Measurements from ENCODE around the gene RUBCNL. TPM values are rescaled to one million over a fixed set of nuclear protein-coding genes. Genes with fewer than 3 reads are reported as not detected.
A peak's percentile ranks its signal among the peaks of the same experiment; 100 is the strongest.

RUBCNL gene
- total and polyA plus RNA-seq, 2 of the 4 experiments (the other 2 are of a cell fraction), result 0.03 TPM; not detected in 1

GRCh38 chr13:46369506-46370277 is 17.4 kb downstream of the RUBCNL start:
- Histone ChIP-seq H3K36me3 (ENCODE audit: control insufficient read depth, insufficient read depth, low read length) (no peaks in the 10 kb centered on the region), H3K79me1 (ENCODE audit: low read depth in 1 of 2, low read length in 2 of 2) (no peaks in the 10 kb centered on the region), H2AK9ac (replicated peaks; ENCODE audit: low read depth, low read length, poor library complexity) (no peak overlapping the region), H4K91ac (ENCODE audit: insufficient read depth, low read depth, low read length) (no peak overlapping the region; the same call in 1 of the 2 replicates), H2BK20ac (ENCODE audit: low read depth, low read length) (peak overlapping the region; percentile 53), H3K9me1 (ENCODE audit: insufficient read depth, low read length) (no peaks in the 10 kb centered on the region), H4K20me1 (ENCODE audit: insufficient read depth, low read length) (no peaks in the 10 kb centered on the region), H4K5ac (ENCODE audit: low read depth, low read length) (no peak overlapping the region), H3K23ac (ENCODE audit: low read depth, low read length) (no peak overlapping the region), H2BK15ac (ENCODE audit: low read depth, low read length) (no peak overlapping the region), H2AK5ac (ENCODE audit: low read depth, low read length) (no peak overlapping the region), H3K4me2 (ENCODE audit: low read depth, low read length) (no peak overlapping the region), H3K9ac (ENCODE audit: low read depth, low read length) (no peak overlapping the region), H3K4me1 (ENCODE audit: control insufficient read depth, insufficient read depth, low read length) (peaks cover 2% of the 10 kb centered on the region; the same call in 1 of the 2 replicates), H3K18ac (ENCODE audit: low read depth, low read length) (peak overlapping the region; percentile 42; the same call in 1 of the 2 replicates), H3K4me3 (ENCODE audit: insufficient read depth, low read depth, low read length) (no peak overlapping the region), H3K14ac (replicated peaks; ENCODE audit: low read depth, low read length) (no peak overlapping the region), H2BK120ac (ENCODE audit: low read depth, low read length) (no peak overlapping the region), H3K56ac (ENCODE audit: extremely low read depth, insufficient read depth, low read length) (no peak overlapping the region), H3K4ac (ENCODE audit: low read depth, low read length) (no peak overlapping the region), H3K9me3 (ENCODE audit: control insufficient read depth, insufficient read depth, low read length) (no peaks in the 10 kb centered on the region), H2AFZ (replicated peaks; ENCODE audit: low read length, poor library complexity) (no peak overlapping the region), H3K27me3 (ENCODE audit: control insufficient read depth, insufficient read depth, low read length) (peaks cover 3% of the 10 kb centered on the region), H2BK5ac (ENCODE audit: low read depth, low read length, poor library complexity, severe bottlenecking) (no peak overlapping the region), H4K8ac (ENCODE audit: low read depth in 2 of 2, low read length in 2 of 2) (no peak overlapping the region), H3K27ac (ENCODE audit: insufficient read depth, low read length) (peak overlapping the region; percentile 67; the same call in 1 of the 2 replicates)
- no TSS peak for BruUV-seq (replicated peaks)
- CTCF ChIA-PET, result no interaction called here
- dilution Hi-C loops (cut with HindIII; ENCODE audit: low sequenced_read_pairs, unreplicated experiment) (no loop called here), in situ Hi-C loops (cut with MboI; ENCODE audit: low sequenced_read_pairs) (no loop called here), intact Hi-C loops (cut with micrococcal nuclease) (no loop called here)
- POLR2A ChIA-PET (ENCODE audit: unreplicated experiment), result no interaction called here
- WGBS, 2 experiments (ENCODE audit: extremely low coverage in 2 of 2, insufficient read length in 1 of 2), result 8% methylated on average over 2 of the region's 4 CpGs; no CpG with 5 or more reads in 1 of the 2 experiments
- no peak for TF ChIP-seq CHD1 (IDR thresholded peaks at IDR 0.05; ENCODE audit: low read depth, low read length)
- no peak for TF ChIP-seq RAD21 (IDR thresholded peaks at IDR 0.05; ENCODE audit: low read length)
- TF ChIP-seq USF2 (IDR thresholded peaks at IDR 0.05; ENCODE audit: low read depth, low read length), result 0 out of 2 replicates have a peak, but pooled peaks have one; percentile 9
- peak; percentile 94 for TF ChIP-seq MAFK (IDR thresholded peaks at IDR 0.05; ENCODE audit: low read depth, low read length)
- ATAC-seq (ENCODE audit: low read depth) (peak; percentile 75), DNase-seq (peak; percentile 68)

Measured in IMR-90 (cell line).